HepG2 (cell line): ENCODE measurements around the gene ZKSCAN2. TPM values are rescaled to one million over a fixed set of nuclear protein-coding genes. Genes with fewer than 3 reads are reported as not detected.

Experiments
- ATF1 ChIP-seq: IDR thresholded peaks from 2 replicates; pipeline ENCODE4 v1.6.1; 2016; ENCODE audit warnings: mild to moderate bottlenecking, control low read depth
- CEBPG ChIP-seq: IDR thresholded peaks from 2 replicates; pipeline ENCODE4 v1.6.1; 2016
- FOXC1 ChIP-seq: sonication (generic); formaldehyde crosslinking; IDR thresholded peaks from 2 replicates; pipeline ENCODE4 v1.8.0; 2022; ENCODE audit warnings: mild to moderate bottlenecking, missing genetic modification reagents, borderline replicate concordance
- JUNB ChIP-seq: sonication (generic); formaldehyde crosslinking; IDR thresholded peaks from 2 replicates; pipeline ENCODE4 v1.8.0; 2022; ENCODE audit warnings: missing genetic modification reagents, mild to moderate bottlenecking, borderline replicate concordance
- MEIS2 ChIP-seq: sonication (generic); formaldehyde crosslinking; IDR thresholded peaks from 2 replicates; pipeline ENCODE4 v1.9.0; 2021; ENCODE audit warnings: mild to moderate bottlenecking, missing genetic modification reagents
- MTF2 ChIP-seq: sonication (generic); formaldehyde crosslinking; IDR thresholded peaks from 2 replicates; pipeline ENCODE4 v1.5.0; 2020; ENCODE audit warnings: missing genetic modification reagents, borderline replicate concordance
- NCOR1 ChIP-seq: fragments of 200-600 bp; sonication (generic); IDR thresholded peaks from 2 replicates; pipeline ENCODE4 v1.7.0; 2017; ENCODE audit warnings: antibody characterized with exemption, low read length, borderline replicate concordance
- PHF20 ChIP-seq: sonication (generic); formaldehyde crosslinking; IDR thresholded peaks from 2 replicates; pipeline ENCODE4 v1.5.0; 2020; ENCODE audit warnings: mild to moderate bottlenecking, missing genetic modification reagents
- POLR2A ChIP-seq, 2 experiments: IDR thresholded peaks; 2 replicates each; pipeline ENCODE4 v1.6.1; 2011; ENCODE audit warnings: low read depth in 2 of 2, low read length in 2 of 2, mild to moderate bottlenecking in 1 of 2, moderate library complexity in 1 of 2; ENCODE audit not compliant: insufficient read depth in 1 of 2
- ZC3H13 ChIP-seq: sonication (generic); formaldehyde crosslinking; IDR thresholded peaks from 2 replicates; pipeline ENCODE4 v1.8.1; 2023; ENCODE audit warnings: mild to moderate bottlenecking, missing genetic modification reagents, moderate library complexity
- ZNF143 ChIP-seq: sonication (generic); formaldehyde crosslinking; IDR thresholded peaks from 2 replicates; pipeline ENCODE4 v1.4.0; 2020; ENCODE audit warnings: missing genetic modification reagents
- ZNF33A ChIP-seq: sonication (generic); formaldehyde crosslinking; IDR thresholded peaks from 2 replicates; pipeline ENCODE4 v1.5.1; 2020; ENCODE audit warnings: missing genetic modification reagents, mild to moderate bottlenecking, moderate library complexity, borderline replicate concordance
- ZNF343 ChIP-seq: sonication (generic); formaldehyde crosslinking; IDR thresholded peaks from 2 replicates; pipeline ENCODE4 v1.4.0; 2020; ENCODE audit warnings: mild to moderate bottlenecking, missing genetic modification reagents
- ZNF510 ChIP-seq: sonication (generic); formaldehyde crosslinking; IDR thresholded peaks from 2 replicates; pipeline ENCODE4 v1.4.0; 2020; ENCODE audit warnings: low read depth, mild to moderate bottlenecking, missing genetic modification reagents
- ZNF674 ChIP-seq: sonication (generic); formaldehyde crosslinking; IDR thresholded peaks from 2 replicates; pipeline ENCODE4 v1.5.0; 2020; ENCODE audit warnings: low read depth, mild to moderate bottlenecking, missing genetic modification reagents
- ZZZ3 ChIP-seq: sonication (generic); formaldehyde crosslinking; IDR thresholded peaks from 2 replicates; pipeline ENCODE4 v1.4.0; 2020; ENCODE audit warnings: missing genetic modification reagents, mild to moderate bottlenecking, borderline replicate concordance
- polyA plus RNA-seq, 8 experiments: library from polyadenylated mRNA; depleted of rRNA in 3 of 8; stranded (reverse) in 7 of 8; unstranded in 1 of 8; fragments of >200 nt; fragmentation: Illumina TruSeq in 4 of 8; extraction: Trizol in 4 of 8; gene quantifications; 2 replicates each; pipeline versions ENCODE4 v1.2.1 to v1.2.3, GENCODE V29; 2011 to 2016; ENCODE audit warnings: low read depth in 4 of 8, missing spikeins in 1 of 8, mixed read lengths in 1 of 8; ENCODE audit not compliant: insufficient read depth in 1 of 8
- total RNA-seq, 5 experiments: library from RNA; depleted of rRNA; stranded (reverse); fragments of >200 nt; fragmentation: Illumina TruSeq; extraction: Trizol; gene quantifications; 2 replicates each; pipeline ENCODE4 v1.2.3, GENCODE V29; 2016; ENCODE audit warnings: low read depth in 1 of 5
- TF ChIP-seq, protein P1 (sequence below): sonication (generic); formaldehyde crosslinking; IDR thresholded peaks from 2 replicates; pipeline ENCODE4 v1.9.0; 2021; ENCODE audit warnings: missing genetic modification reagents, borderline replicate concordance
- TF ChIP-seq, protein P2 (sequence below): sonication (generic); formaldehyde crosslinking; IDR thresholded peaks from 2 replicates; pipeline ENCODE4 v1.5.0; 2020; ENCODE audit warnings: mild to moderate bottlenecking, missing genetic modification reagents
- TF ChIP-seq, protein P3 (sequence below): sonication (generic); formaldehyde crosslinking; IDR thresholded peaks from 2 replicates; pipeline ENCODE4 v1.5.0; 2020; ENCODE audit warnings: mild to moderate bottlenecking, missing genetic modification reagents, borderline replicate concordance
- TF ChIP-seq, protein P4 (sequence below): sonication (generic); formaldehyde crosslinking; IDR thresholded peaks from 2 replicates; pipeline ENCODE4 v1.4.0; 2020; ENCODE audit warnings: mild to moderate bottlenecking, missing genetic modification reagents
- TF ChIP-seq, protein P5 (sequence below): IDR thresholded peaks from 2 replicates; pipeline ENCODE4 v1.6.1; 2018; ENCODE audit warnings: missing genetic modification reagents

Gene ZKSCAN2
- total and polyA plus RNA-seq, 2 of the 13 experiments (the other 11 are each of a cell fraction or from before 2014, with no cell fraction given), result 4.2 to 11.1 TPM

DNA sequence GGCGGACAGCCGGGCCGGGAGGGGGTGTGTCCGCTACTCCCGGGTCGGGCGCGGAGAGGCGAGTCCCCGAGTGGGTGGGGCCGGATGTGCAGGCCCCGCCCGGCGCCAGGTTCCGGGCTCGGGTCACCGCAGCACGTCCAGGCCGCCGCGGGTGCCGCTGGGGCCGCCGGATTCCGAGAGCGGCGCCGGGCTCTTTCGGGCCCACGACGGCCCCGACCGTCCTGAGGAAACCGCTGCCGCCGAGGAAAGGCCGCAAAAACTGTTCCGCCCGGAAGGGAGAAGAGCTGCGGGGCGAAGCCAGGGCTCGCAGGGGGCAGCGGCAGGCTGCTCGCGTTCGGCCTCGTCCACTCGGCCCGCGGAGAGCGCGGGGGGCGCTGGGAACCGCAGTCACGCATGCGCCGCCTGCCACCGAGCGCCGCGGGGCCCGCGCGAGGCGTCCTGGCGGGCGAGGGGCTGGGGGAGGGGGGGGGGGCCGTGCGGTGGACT lies at the start of gene ZKSCAN2 (continued):
- TF ChIP-seq, protein P1, sequence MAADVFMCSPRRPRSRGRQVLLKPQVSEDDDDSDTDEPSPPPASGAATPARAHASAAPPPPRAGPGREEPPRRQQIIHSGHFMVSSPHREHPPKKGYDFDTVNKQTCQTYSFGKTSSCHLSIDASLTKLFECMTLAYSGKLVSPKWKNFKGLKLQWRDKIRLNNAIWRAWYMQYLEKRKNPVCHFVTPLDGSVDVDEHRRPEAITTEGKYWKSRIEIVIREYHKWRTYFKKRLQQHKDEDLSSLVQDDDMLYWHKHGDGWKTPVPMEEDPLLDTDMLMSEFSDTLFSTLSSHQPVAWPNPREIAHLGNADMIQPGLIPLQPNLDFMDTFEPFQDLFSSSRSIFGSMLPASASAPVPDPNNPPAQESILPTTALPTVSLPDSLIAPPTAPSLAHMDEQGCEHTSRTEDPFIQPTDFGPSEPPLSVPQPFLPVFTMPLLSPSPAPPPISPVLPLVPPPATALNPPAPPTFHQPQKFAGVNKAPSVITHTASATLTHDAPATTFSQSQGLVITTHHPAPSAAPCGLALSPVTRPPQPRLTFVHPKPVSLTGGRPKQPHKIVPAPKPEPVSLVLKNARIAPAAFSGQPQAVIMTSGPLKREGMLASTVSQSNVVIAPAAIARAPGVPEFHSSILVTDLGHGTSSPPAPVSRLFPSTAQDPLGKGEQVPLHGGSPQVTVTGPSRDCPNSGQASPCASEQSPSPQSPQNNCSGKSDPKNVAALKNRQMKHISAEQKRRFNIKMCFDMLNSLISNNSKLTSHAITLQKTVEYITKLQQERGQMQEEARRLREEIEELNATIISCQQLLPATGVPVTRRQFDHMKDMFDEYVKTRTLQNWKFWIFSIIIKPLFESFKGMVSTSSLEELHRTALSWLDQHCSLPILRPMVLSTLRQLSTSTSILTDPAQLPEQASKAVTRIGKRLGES (CRISPR knock-in tag), result peak; percentile 92; the same call in 1 of the 2 replicates
- peak; percentile 77 for TF ChIP-seq MEIS2 (CRISPR knock-in tag)
- no peak for TF ChIP-seq CEBPG (CRISPR knock-in tag)
- no peak for TF ChIP-seq ZC3H13 (CRISPR knock-in tag)
- TF ChIP-seq MTF2 (CRISPR knock-in tag), result no peak
- no peak for TF ChIP-seq JUNB (CRISPR knock-in tag)
- no peak; the same call in 1 of the 2 replicates for TF ChIP-seq ZNF510 (CRISPR knock-in tag)
- TF ChIP-seq, protein P2, sequence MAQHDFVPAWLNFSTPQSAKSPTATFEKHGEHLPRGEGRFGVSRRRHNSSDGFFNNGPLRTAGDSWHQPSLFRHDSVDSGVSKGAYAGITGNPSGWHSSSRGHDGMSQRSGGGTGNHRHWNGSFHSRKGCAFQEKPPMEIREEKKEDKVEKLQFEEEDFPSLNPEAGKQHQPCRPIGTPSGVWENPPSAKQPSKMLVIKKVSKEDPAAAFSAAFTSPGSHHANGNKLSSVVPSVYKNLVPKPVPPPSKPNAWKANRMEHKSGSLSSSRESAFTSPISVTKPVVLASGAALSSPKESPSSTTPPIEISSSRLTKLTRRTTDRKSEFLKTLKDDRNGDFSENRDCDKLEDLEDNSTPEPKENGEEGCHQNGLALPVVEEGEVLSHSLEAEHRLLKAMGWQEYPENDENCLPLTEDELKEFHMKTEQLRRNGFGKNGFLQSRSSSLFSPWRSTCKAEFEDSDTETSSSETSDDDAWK (CRISPR knock-in tag), result no peak
- no peak for TF ChIP-seq ZNF33A
- no peak; the same call in 1 of the 2 replicates for TF ChIP-seq ZNF674 (CRISPR knock-in tag)
- peak; percentile 89 to 90 for TF ChIP-seq POLR2A (IDR thresholded peaks at IDR 0.05; ENCODE audit: insufficient read depth in 1 of 2, low read depth in 2 of 2, low read length in 2 of 2)
- TF ChIP-seq, protein P3, sequence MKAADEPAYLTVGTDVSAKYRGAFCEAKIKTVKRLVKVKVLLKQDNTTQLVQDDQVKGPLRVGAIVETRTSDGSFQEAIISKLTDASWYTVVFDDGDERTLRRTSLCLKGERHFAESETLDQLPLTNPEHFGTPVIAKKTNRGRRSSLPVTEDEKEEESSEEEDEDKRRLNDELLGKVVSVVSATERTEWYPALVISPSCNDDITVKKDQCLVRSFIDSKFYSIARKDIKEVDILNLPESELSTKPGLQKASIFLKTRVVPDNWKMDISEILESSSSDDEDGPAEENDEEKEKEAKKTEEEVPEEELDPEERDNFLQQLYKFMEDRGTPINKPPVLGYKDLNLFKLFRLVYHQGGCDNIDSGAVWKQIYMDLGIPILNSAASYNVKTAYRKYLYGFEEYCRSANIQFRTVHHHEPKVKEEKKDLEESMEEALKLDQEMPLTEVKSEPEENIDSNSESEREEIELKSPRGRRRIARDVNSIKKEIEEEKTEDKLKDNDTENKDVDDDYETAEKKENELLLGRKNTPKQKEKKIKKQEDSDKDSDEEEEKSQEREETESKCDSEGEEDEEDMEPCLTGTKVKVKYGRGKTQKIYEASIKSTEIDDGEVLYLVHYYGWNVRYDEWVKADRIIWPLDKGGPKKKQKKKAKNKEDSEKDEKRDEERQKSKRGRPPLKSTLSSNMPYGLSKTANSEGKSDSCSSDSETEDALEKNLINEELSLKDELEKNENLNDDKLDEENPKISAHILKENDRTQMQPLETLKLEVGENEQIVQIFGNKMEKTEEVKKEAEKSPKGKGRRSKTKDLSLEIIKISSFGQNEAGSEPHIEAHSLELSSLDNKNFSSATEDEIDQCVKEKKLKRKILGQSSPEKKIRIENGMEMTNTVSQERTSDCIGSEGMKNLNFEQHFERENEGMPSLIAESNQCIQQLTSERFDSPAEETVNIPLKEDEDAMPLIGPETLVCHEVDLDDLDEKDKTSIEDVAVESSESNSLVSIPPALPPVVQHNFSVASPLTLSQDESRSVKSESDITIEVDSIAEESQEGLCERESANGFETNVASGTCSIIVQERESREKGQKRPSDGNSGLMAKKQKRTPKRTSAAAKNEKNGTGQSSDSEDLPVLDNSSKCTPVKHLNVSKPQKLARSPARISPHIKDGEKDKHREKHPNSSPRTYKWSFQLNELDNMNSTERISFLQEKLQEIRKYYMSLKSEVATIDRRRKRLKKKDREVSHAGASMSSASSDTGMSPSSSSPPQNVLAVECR (CRISPR knock-in tag), result peak; percentile 78; the same call in 1 of the 2 replicates
- TF ChIP-seq ZNF343 (CRISPR knock-in tag), result no peak
- no peak; the same call in 1 of the 2 replicates for TF ChIP-seq FOXC1 (CRISPR knock-in tag)
- TF ChIP-seq, protein P4, sequence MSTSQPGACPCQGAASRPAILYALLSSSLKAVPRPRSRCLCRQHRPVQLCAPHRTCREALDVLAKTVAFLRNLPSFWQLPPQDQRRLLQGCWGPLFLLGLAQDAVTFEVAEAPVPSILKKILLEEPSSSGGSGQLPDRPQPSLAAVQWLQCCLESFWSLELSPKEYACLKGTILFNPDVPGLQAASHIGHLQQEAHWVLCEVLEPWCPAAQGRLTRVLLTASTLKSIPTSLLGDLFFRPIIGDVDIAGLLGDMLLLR (CRISPR knock-in tag), result no peak; the same call in 1 of the 2 replicates
- TF ChIP-seq, protein P5, sequence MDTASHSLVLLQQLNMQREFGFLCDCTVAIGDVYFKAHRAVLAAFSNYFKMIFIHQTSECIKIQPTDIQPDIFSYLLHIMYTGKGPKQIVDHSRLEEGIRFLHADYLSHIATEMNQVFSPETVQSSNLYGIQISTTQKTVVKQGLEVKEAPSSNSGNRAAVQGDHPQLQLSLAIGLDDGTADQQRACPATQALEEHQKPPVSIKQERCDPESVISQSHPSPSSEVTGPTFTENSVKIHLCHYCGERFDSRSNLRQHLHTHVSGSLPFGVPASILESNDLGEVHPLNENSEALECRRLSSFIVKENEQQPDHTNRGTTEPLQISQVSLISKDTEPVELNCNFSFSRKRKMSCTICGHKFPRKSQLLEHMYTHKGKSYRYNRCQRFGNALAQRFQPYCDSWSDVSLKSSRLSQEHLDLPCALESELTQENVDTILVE (CRISPR knock-in tag), result no peak
- TF ChIP-seq NCOR1, result peak; percentile 25; the same call in 1 of the 2 replicates
- no peak for TF ChIP-seq ATF1 (CRISPR knock-in tag)
- peak; percentile 85 for TF ChIP-seq ZNF143 (CRISPR knock-in tag)
- TF ChIP-seq PHF20 (CRISPR knock-in tag), result peak; percentile 40; the same call in 1 of the 2 replicates
- no peak for TF ChIP-seq ZZZ3
